ENCODE measurements around the gene AATK.
A peak's percentile ranks its signal among the peaks of the same experiment; 100 is the strongest.

Gene AATK

DNA sequence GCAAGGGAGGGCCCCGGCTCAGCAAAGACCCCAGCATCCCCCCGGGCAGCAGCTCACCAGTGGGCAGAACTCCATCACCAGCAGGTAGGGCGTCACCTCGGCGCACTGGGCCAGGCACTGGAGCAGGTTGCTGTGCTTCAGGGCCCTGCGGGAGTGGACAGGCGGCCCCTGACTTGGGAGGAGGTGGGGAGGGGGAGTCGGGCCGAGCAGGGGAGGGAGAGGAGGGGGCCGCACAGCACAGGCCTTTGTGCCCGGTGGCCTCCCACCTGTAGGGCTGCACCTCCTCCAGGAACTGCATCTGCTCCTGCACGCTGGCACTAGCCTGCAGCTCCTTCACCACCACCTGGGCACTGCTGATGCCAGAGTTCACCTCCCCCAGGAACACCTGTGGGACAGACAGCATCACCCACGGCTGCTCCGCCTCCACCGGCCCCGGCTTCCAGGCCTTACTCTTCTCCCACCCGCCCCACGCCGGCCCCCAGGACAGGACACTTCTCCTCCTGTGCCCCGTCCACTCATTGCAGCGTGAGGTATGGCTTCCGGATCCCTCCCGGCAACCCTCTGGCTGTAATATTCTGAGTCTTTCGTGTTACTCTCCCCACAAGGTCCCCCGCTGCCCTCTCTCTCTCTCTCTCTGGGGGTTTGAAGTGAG, 38.4 kb downstream of the AATK start:
- TF ChIP-seq, protein P1, sequence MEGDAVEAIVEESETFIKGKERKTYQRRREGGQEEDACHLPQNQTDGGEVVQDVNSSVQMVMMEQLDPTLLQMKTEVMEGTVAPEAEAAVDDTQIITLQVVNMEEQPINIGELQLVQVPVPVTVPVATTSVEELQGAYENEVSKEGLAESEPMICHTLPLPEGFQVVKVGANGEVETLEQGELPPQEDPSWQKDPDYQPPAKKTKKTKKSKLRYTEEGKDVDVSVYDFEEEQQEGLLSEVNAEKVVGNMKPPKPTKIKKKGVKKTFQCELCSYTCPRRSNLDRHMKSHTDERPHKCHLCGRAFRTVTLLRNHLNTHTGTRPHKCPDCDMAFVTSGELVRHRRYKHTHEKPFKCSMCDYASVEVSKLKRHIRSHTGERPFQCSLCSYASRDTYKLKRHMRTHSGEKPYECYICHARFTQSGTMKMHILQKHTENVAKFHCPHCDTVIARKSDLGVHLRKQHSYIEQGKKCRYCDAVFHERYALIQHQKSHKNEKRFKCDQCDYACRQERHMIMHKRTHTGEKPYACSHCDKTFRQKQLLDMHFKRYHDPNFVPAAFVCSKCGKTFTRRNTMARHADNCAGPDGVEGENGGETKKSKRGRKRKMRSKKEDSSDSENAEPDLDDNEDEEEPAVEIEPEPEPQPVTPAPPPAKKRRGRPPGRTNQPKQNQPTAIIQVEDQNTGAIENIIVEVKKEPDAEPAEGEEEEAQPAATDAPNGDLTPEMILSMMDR (IDR thresholded peaks at IDR 0.05), result no peak

DNA sequence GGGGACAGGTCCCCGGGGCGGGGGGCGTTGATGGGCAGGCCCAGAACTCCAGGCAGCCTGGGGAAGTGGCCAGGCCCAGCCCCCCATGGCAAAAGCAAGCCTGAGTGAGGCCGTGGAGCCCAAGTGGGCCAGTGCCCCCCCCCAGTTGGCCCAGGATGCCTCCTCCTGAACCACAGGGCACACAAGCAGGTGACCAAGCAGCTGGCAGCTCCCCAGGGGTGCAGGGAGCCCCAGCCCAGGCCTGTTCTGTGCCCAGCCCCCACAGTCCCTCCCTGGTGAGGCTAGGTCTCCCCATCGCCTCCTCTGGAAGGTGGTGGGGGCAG, 38.9 kb downstream of the AATK start:
- Mint-ChIP-seq H3K36me3 (ENCODE audit: low read depth) (no peaks in the 10 kb centered on the region), H3K9me3 (no peaks in the 10 kb centered on the region), H3K27me3 (ENCODE audit: low read depth, poor library complexity) (no peaks in the 10 kb centered on the region), H3K27ac (no peak overlapping the region), H3K4me1 (peaks cover 5% of the 10 kb centered on the region), H3K4me3 (no peak overlapping the region)
- TF ChIP-seq, protein P1 (IDR thresholded peaks at IDR 0.05), result no peak
- DNase-seq, result no peak

More for the DNA sequence above, 38.4 kb downstream of the AATK start:
- Mint-ChIP-seq H3K27ac (peak overlapping the region; percentile 45), H3K36me3 (ENCODE audit: low read depth) (no peaks in the 10 kb centered on the region), H3K4me3 (no peak overlapping the region), H3K4me1 (peaks cover 5% of the 10 kb centered on the region), H3K27me3 (ENCODE audit: low read depth, poor library complexity) (no peaks in the 10 kb centered on the region), H3K9me3 (no peaks in the 10 kb centered on the region)
- no peak for DNase-seq

DNA sequence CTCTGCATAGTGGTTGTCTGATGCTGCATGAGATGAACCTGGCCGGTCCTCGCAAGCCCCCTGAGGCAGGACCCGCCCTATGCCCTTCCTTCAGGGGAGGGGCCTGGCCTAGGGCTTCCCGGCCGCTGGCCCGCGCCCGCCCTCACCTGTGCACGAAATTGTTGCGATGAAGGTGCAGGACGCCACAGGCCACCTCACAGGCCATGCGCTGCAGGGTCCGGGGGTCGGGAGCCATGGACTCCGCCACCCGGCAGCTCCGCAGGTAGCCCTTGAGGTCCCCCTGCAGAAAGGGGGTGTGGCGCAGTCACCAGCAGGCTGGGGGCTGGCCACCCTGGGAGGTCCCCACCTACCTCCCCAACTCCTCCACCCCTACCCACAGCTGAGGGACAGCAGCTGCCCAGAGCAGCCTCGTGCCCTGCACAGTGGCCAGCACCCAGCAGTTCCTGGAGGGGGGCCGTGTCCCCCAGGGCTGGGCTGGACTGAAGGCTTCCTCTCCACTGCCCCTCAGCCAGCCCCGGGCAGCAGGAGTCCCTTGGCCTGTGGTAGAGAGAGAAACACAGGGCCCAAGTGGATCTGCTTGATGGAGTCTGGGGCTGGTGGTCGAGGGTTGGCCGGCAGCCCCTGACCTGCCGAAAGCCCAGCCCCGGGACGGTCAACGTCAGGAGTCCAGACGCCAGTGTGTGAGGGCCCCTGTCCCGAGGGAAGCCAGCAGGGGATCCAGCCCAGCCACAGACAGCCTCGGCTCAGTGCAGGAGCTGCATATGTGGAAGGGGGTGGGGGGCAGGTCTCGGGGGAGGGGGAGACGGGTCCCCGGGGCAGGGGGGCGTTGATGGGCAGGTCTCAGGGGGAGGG, 39.5 kb downstream of the AATK start:
- Mint-ChIP-seq H3K27me3 (ENCODE audit: low read depth, poor library complexity) (no peaks in the 10 kb centered on the region), H3K27ac (no peak overlapping the region)

DNA sequence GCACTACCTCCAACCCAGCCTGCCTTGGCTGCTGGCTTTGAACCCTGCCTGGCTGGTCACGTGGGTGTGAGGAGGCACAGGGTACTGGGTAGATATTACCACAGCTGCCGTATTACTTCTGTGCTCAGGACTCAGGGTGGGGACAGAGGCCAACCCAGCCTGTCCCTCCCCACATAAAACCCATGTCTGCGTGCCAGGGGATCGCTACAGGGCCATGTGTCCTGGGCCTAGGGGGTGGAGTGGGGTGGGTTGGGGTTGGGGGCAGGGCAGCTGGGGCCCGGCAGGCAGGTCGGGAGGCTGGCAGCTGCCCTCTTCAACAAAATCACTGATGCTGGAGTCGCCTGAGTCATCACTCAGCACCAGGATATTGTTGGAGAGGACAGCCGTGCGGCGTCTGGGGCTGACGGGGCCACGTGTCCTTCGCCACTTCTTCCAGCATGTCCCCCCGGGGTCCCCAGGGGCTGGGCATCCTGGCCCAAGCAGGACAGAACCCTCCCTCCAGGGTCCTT, 40.4 kb downstream of the AATK start:
- Mint-ChIP-seq H3K27ac (no peak overlapping the region), H3K4me1 (peaks cover 5% of the 10 kb centered on the region), H3K9me3 (no peaks in the 10 kb centered on the region), H3K4me3 (no peak overlapping the region), H3K36me3 (ENCODE audit: low read depth) (no peaks in the 10 kb centered on the region), H3K27me3 (ENCODE audit: low read depth, poor library complexity) (no peaks in the 10 kb centered on the region)
- TF ChIP-seq, protein P1 (IDR thresholded peaks at IDR 0.05), result no peak
- no peak for DNase-seq

More for the DNA sequence above, 39.5 kb downstream of the AATK start:
- no peak for DNase-seq
- TF ChIP-seq, protein P1 (IDR thresholded peaks at IDR 0.05), result no peak
- H3K4me3 Mint-ChIP-seq, result no peak overlapping the region
- H3K4me1 Mint-ChIP-seq, result peaks cover 5% of the 10 kb centered on the region
- H3K9me3 Mint-ChIP-seq, result no peaks in the 10 kb centered on the region
- H3K36me3 Mint-ChIP-seq (ENCODE audit: low read depth), result no peaks in the 10 kb centered on the region

DNA sequence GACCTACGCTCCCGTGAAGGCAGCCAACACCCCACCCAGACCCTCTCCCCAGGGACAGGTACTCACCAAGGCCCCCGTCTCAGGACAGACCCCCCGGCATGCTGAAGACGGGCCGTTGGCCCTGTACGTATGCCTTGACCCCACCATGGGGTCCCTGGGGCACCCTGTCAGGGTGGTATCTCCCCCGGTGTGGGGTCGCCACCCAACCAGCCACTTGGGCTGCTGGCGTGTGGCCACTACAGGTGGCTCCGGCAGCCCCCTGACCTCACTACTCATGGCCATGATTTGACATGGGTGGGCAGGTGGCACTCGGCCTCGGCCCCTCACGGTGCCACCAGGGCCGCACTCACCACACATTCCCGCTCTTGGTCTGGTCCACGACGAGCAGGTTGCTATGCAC, 41.6 kb downstream of the AATK start:
- no peaks in the 10 kb centered on the region for H3K36me3 Mint-ChIP-seq (ENCODE audit: low read depth)
- H3K4me3 Mint-ChIP-seq, result no peak overlapping the region
- DNase-seq, result no peak
- H3K4me1 Mint-ChIP-seq, result peaks cover 2% of the 10 kb centered on the region
- H3K27ac Mint-ChIP-seq, result no peak overlapping the region
- no peaks in the 10 kb centered on the region for H3K27me3 Mint-ChIP-seq (ENCODE audit: low read depth, poor library complexity)
- TF ChIP-seq, protein P1 (IDR thresholded peaks at IDR 0.05), result no peak
- no peaks in the 10 kb centered on the region for H3K9me3 Mint-ChIP-seq
